ENCODE measurements around the gene CKAP4.

The CKAP4 gene

GRCh38 chr12:106265116-106265515, 17.3 kb upstream of the CKAP4 start:
- no peak for DNase-seq (ENCODE audit: low read depth)
- no peak for TF ChIP-seq CTCF (IDR thresholded peaks at IDR 0.05; ENCODE audit: control insufficient read depth, extremely low read depth, insufficient read depth)
- no peak overlapping the region for H3K4me3 ChIP-seq (ENCODE audit: low read depth, low read length)

DNA sequence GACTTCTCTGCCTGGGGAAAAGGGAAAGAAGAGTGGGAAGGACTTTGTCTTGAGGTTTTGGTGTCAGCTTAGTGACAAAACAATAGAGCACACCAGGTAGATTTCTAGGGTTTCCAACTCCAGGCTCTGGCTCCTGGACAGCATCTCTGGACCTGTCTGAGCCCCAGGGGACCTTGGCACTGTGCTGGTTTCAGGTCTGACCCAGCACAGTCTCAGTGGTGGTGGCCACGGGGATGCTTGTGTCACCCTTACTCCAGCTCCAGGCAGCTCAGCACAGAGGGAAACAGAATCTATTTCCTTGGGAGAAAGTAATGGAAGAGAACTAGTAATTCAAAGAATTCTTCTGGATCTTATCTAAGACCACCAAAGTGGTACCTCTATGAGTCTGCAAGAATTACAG, 11.1 kb upstream of the CKAP4 start:
- DNase-seq (ENCODE audit: low read depth) = no peak
- no peak for TF ChIP-seq CTCF (IDR thresholded peaks at IDR 0.05; ENCODE audit: control insufficient read depth, extremely low read depth, insufficient read depth)
- no peak overlapping the region for H3K4me3 ChIP-seq (ENCODE audit: low read depth, low read length)

DNA sequence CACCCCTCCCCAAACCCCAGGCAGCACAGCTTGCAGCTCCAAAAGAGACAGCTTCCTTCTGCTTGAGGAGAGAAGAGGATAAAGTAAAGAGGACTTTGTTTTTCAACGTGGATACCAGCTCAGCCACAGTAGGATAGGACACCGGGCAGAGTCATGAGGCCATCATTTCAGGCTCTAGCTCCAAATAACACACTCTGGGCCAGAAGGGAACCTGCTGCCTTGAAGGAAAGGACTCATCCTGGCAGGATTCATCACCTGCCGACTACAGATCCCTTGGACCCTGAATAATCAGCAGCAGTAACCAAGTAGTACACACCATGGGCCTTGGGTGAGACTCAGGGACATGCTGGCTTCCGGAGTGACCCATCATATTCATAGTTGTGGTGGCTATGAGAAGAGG, 10.4 kb upstream of the CKAP4 start:
- no peak for DNase-seq (ENCODE audit: low read depth)
- H3K4me3 ChIP-seq (ENCODE audit: low read depth, low read length) = no peak overlapping the region
- TF ChIP-seq CTCF (IDR thresholded peaks at IDR 0.05; ENCODE audit: control insufficient read depth, extremely low read depth, insufficient read depth) = no peak

DNA sequence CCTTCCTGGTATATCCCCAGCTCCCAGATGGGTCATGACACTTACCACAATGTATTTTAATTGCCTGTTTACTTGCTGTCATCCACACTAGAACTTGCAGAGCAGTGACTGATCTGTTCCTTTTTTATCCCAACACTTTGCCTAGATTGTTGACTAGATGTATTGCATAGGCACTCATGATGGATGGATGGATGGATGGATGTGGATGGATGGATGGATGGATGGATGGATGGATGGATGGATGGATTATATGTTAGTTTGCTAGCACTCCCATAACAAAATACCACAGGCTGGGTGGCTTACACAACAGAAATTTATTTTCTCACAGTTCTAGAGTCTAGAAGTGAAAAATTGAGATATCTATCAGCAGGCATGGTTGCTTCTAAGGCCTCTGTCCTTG, 8.7 kb upstream of the CKAP4 start:
- no peak for TF ChIP-seq CTCF (IDR thresholded peaks at IDR 0.05; ENCODE audit: control insufficient read depth, extremely low read depth, insufficient read depth)
- H3K4me3 ChIP-seq (ENCODE audit: low read depth, low read length) = no peak overlapping the region
- no peak for DNase-seq (ENCODE audit: low read depth)

- TF ChIP-seq CTCF (IDR thresholded peaks at IDR 0.05; ENCODE audit: control insufficient read depth, extremely low read depth, insufficient read depth) = no peak
- no peak for DNase-seq (ENCODE audit: low read depth)
- H3K4me3 ChIP-seq (ENCODE audit: low read depth, low read length) = no peak overlapping the region
Observed at GRCh38 chr12:106255952-106256351, 8.1 kb upstream of the CKAP4 start.

GRCh38 chr12:106255493-106255892, 7.7 kb upstream of the CKAP4 start:
- DNase-seq (ENCODE audit: low read depth) = no peak
- no peak for TF ChIP-seq CTCF (IDR thresholded peaks at IDR 0.05; ENCODE audit: control insufficient read depth, extremely low read depth, insufficient read depth)
- no peak overlapping the region for H3K4me3 ChIP-seq (ENCODE audit: low read depth, low read length)

DNA sequence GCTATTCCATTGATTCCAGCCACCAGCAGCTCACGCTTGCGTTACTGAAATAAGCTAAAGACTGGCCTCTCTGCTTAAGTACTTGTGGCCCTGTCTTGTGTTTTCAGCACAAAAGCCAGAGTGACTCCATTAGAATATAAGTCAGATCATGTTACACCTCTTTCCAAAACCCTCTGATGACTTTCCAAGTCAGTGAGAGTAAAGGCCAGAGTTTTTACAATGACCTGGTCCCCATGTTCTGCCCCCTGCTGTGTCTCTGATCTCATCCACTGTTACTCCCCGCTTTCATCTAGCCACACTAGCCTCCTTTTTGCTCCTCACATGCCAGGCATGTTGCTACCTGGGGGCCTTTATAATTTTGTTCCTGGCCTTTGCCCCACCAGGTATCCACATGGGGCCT, 6.9 kb upstream of the CKAP4 start:
- TF ChIP-seq CTCF (IDR thresholded peaks at IDR 0.05; ENCODE audit: control insufficient read depth, extremely low read depth, insufficient read depth) = no peak
- H3K4me3 ChIP-seq (ENCODE audit: low read depth, low read length) = no peak overlapping the region
- no peak for DNase-seq (ENCODE audit: low read depth)
